GM06990 (cell line): Measurements from ENCODE around the gene MYO15A.

Source experiments
- DNase-seq: peaks from one replicate; pipeline ENCODE4 v3.0.0-alpha.2; 2011; ENCODE audit not compliant: insufficient read length; ENCODE audit errors: extremely low read depth
- H3K27me3 ChIP-seq: replicated peaks from 2 replicates; pipeline ENCODE4 v1.6.0; 2011; ENCODE audit warnings: low read length; ENCODE audit not compliant: control insufficient read depth, insufficient read depth
- H3K36me3 ChIP-seq: 2 replicates; pipeline ENCODE4 v1.5.1; 2011; ENCODE audit warnings: low read length; ENCODE audit not compliant: control insufficient read depth, insufficient read depth
- H3K4me3 ChIP-seq: replicated peaks from 2 replicates; pipeline ENCODE4 v1.5.1; 2011; ENCODE audit warnings: low read depth, mild to moderate bottlenecking, control low read depth, low read length
- TF ChIP-seq, protein P1 (sequence below): IDR thresholded peaks from 2 replicates; pipeline ENCODE4 v1.5.1; 2011; ENCODE audit warnings: low read length, control low read depth, mild to moderate bottlenecking, inconsistent platforms; ENCODE audit not compliant: insufficient read depth, poor library complexity, severe bottlenecking

MYO15A gene

DNA sequence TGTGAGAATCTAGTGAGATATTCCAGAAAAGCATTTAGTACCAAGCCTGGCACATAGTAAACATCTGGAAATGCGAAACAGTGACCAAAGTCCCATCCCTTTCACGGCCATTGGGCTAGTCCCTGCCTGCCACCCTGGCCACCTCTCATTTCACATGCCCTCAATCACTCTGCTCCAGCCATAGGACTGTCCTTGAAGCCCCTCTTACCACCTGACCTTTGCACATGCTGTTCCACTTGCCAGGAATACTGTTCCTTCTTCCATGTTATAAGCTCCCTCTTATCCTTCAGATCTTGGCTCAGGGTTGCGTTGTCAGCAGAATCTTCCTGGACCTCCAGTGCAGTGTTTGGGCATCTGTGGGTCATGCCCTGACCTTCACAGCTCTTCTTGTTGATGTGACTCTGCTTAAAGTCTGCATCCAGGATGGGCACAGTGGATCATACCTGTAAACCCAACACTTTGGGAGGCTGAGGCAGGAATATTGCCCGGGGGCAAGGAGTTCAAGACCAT is 2.1 kb downstream of the MYO15A start:
- no peak for DNase-seq
- no peaks in the 10 kb centered on the region for H3K27me3 ChIP-seq
- H3K36me3 ChIP-seq, result peaks cover 8% of the 10 kb centered on the region
- no peak overlapping the region for H3K4me3 ChIP-seq
- TF ChIP-seq, protein P1, sequence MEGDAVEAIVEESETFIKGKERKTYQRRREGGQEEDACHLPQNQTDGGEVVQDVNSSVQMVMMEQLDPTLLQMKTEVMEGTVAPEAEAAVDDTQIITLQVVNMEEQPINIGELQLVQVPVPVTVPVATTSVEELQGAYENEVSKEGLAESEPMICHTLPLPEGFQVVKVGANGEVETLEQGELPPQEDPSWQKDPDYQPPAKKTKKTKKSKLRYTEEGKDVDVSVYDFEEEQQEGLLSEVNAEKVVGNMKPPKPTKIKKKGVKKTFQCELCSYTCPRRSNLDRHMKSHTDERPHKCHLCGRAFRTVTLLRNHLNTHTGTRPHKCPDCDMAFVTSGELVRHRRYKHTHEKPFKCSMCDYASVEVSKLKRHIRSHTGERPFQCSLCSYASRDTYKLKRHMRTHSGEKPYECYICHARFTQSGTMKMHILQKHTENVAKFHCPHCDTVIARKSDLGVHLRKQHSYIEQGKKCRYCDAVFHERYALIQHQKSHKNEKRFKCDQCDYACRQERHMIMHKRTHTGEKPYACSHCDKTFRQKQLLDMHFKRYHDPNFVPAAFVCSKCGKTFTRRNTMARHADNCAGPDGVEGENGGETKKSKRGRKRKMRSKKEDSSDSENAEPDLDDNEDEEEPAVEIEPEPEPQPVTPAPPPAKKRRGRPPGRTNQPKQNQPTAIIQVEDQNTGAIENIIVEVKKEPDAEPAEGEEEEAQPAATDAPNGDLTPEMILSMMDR, result no peak

DNA sequence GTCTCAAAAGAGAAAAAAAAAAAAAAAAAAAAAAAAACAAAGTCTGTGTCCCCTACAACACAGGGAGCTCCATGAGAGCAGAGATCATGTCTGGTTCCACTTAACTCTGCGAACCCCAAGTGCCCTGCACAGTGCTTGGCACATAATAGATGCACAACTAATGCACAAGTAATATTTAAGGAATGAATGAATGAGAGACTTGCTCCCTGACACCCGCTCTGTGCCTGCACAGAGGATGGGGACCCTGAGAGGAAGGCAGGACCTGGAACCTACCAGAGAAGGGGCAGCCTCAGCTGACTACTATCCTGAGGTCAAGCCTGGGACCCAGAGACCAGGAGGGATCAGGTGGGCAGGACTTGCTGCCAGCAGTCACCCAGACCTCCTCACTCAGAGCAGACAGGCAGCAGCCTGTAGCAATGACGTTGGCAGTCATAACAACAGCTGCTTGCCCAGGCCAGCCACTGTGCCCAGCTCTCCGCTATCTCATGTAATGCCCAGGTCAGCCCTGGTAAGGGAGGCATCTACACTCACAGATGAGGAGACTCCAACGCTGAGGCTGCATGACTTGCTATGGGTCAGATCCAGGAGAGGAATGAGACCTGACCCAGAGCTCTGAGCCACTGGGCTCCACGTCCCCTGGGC is 2.9 kb downstream of the MYO15A start:
- Histone ChIP-seq H3K27me3 (no peaks in the 10 kb centered on the region), H3K36me3 (peaks cover 2% of the 10 kb centered on the region; the same call in 1 of the 2 replicates), H3K4me3 (no peak overlapping the region)
- no peak for DNase-seq
- TF ChIP-seq, protein P1, result no peak

DNA sequence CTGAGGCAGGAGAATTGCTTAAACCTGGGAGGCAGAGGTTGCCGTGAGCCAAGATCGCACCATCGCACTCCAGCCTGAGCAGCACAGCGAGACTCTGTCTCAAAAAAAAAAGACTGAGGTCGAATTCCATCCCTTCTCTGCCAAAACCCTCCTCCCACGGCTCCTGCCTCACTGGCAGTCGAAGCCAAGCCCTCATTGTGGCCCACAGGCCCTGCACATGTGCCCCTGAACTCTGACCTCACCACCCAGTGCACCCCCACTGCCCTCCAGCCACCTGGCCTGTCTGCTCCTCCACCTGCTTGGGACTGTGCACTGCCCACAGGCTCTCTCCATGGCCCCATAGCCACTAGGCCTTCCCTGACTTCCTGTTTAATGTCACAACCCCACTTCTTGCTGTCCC is 7.0 kb downstream of the MYO15A start:
- no peak overlapping the region for H3K4me3 ChIP-seq
- TF ChIP-seq, protein P1, result no peak
- no peak for DNase-seq
- no peaks in the 10 kb centered on the region for H3K36me3 ChIP-seq
- H3K27me3 ChIP-seq, result no peaks in the 10 kb centered on the region; the same call in 1 of the 2 replicates

DNA sequence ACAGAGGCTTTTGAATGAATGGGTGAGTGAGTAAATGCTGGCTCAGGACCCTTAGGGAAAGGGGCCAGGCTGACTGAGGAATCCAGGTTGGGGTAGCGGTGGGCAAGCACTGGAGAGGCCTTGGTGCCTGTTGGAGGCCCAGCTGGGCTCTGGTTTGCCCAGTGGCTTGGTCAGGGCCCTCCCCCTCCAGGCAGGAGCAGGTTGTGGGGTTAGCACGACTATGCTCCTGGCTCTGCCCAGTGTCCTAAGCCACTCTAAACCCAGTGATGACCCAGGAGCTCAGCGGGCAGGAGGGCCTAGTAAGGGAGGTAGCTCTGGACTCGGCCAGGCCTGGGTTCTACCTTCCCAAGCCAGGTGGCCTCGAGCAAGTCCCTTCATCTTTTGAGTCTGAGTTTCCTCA is 7.5 kb downstream of the MYO15A start:
- H3K36me3 ChIP-seq, result no peaks in the 10 kb centered on the region
- H3K4me3 ChIP-seq, result no peak overlapping the region
- TF ChIP-seq, protein P1, result no peak
- no peak for DNase-seq
- H3K27me3 ChIP-seq, result no peaks in the 10 kb centered on the region; the same call in 1 of the 2 replicates

DNA sequence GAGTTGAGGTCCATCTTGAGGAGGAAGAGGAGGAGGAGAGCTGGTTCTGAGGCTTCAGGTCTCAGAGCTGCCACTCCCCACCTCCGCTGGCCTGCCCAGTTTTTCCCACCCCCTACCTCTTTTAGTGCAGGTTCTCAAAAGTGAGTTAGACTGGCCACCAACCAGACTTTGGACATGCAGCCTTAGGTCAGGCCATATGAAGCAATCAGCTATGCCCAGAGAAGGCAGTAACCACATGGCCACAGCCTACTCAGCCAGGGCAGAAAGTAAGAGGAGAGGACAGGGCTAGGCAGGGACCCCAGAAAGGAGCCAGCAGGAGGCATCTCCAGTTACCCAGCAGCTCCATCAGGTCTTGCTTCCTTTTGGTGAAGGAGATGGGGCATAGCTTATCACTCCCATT is 9.0 kb downstream of the MYO15A start:
- Histone ChIP-seq H3K36me3 (no peaks in the 10 kb centered on the region), H3K4me3 (no peak overlapping the region), H3K27me3 (no peaks in the 10 kb centered on the region; the same call in 1 of the 2 replicates)
- TF ChIP-seq, protein P1, result no peak
- DNase-seq, result no peak
